Small intestine (tissue), 7 donors: ENCODE measurements around the gene PERM1. TPM values are rescaled to one million over a fixed set of nuclear protein-coding genes. Genes with fewer than 3 reads are reported as not detected.

ENCODE experiments used
- DNase-seq, 2 donors: peaks; one replicate each; pipeline versions ENCODE4 v3.0.0 to v3.0.0-alpha.2; 2013
- FAIRE-seq: peaks from 2 replicates; lab custom pipeline; 2012; peaks lifted over from hg19 to GRCh38; lab: Jason Lieb, UNC
- H3K27ac ChIP-seq, 3 donors: one replicate each; pipeline ENCODE4 v1.5.1; 2013; ENCODE audit warnings: low read length in 2 of 3, mild to moderate bottlenecking in 2 of 3, control low read depth in 1 of 3, inconsistent platforms in 1 of 3, low read depth in 1 of 3, moderate library complexity in 1 of 3
- H3K27me3 ChIP-seq, 3 donors: one replicate each; pipeline ENCODE4 v1.6.1; 2013; ENCODE audit warnings: low read length in 3 of 3, inconsistent platforms in 1 of 3; ENCODE audit not compliant: control insufficient read depth in 3 of 3, insufficient read depth in 3 of 3
- H3K36me3 ChIP-seq, 3 donors: one replicate each; pipeline ENCODE4 v1.6.1; 2013; ENCODE audit warnings: low read length in 3 of 3, inconsistent platforms in 1 of 3, low read depth in 1 of 3, mild to moderate bottlenecking in 1 of 3, moderate library complexity in 1 of 3; ENCODE audit not compliant: control insufficient read depth in 3 of 3, insufficient read depth in 2 of 3
- H3K4me1 ChIP-seq, 3 donors: one replicate each; pipeline ENCODE4 v1.6.1; 2013; ENCODE audit warnings: low read length in 2 of 3, inconsistent platforms in 1 of 3, low read depth in 1 of 3, mild to moderate bottlenecking in 1 of 3, moderate library complexity in 1 of 3; ENCODE audit not compliant: control insufficient read depth in 3 of 3, insufficient read depth in 2 of 3
- H3K4me3 ChIP-seq, 3 donors: one replicate each; pipeline ENCODE4 v1.5.1; 2013; ENCODE audit warnings: low read length in 3 of 3, control low read depth in 1 of 3, inconsistent platforms in 1 of 3, low read depth in 1 of 3, mild to moderate bottlenecking in 1 of 3, moderate library complexity in 1 of 3
- H3K9me3 ChIP-seq, 2 donors: one replicate each; pipeline ENCODE4 v1.6.1; 2013; ENCODE audit warnings: low read depth in 1 of 2, low read length in 1 of 2; ENCODE audit not compliant: control insufficient read depth in 2 of 2, insufficient read depth in 1 of 2
- WGBS, 3 donors: extraction: QIAGEN DNeasy Blood & Tissue Kit; methylation state at CpG; one replicate each; pipeline ENCODE4 v1.1.7; 2013; 5-methylcytosine and 5-hydroxymethylcytosine counted together
- polyA plus RNA-seq, 4 donors: library from polyadenylated mRNA; stranded (reverse) in 3 of 4; unstranded in 1 of 4; fragments of 200-250 nt in 3 of 4; fragments of 120-200 nt in 1 of 4; gene quantifications; one replicate each; pipeline versions ENCODE4 v1.2.1 to v1.2.3, GENCODE V29; 2013
- donor health status: healthy with polysubstance abuse.
- donor health status: control.
- donor health status: control.
- donor health status: Bipolar disorder and iron deficiency.
- donor health status: healthy.

Gene PERM1
- polyA plus RNA-seq, 4 donors: 0.22 to 1.6 (median 0.30) TPM; not detected in 1

GRCh38 chr1:974293-974640 lies 7.6 kb downstream of the PERM1 start:
- no peaks in the 10 kb centered on the region for H3K4me1 ChIP-seq
- DNase-seq (no peak), FAIRE-seq (no peak)
- H3K36me3 ChIP-seq: no peaks in the 10 kb centered on the region
- no peak overlapping the region for H3K4me3 ChIP-seq
- H3K27me3 ChIP-seq: peaks cover 0 to 55% (median 10%) of the 10 kb centered on the region in 3 donors
- H3K27ac ChIP-seq: no peak overlapping the region
- H3K9me3 ChIP-seq: peaks cover 0 to 3% of the 10 kb centered on the region in 2 donors
- WGBS, 3 donors: 79 to 92% (median 90%) methylated on average over 10 to 11 of the region's 11 CpGs

- Histone ChIP-seq H3K9me3 (peaks cover 0 to 3% of the 10 kb centered on the region in 2 donors), H3K36me3 (no peaks in the 10 kb centered on the region), H3K27me3 (peaks cover 0 to 61% (median 10%) of the 10 kb centered on the region in 3 donors), H3K4me3 (no peak overlapping the region), H3K4me1 (no peaks in the 10 kb centered on the region), H3K27ac (no peak overlapping the region)
- DNase-seq (no peak), FAIRE-seq (no peak)
- WGBS, 3 donors: 76 to 84% (median 81%) methylated on average over 22 to 28 of the region's 28 CpGs
These were observed 8.2 kb downstream of the PERM1 start for GRCh38 chr1:973459-974292.

GRCh38 chr1:972726-973458 lies 9.0 kb downstream of the PERM1 start:
- Histone ChIP-seq H3K4me3 (no peak overlapping the region), H3K9me3 (no peaks in the 10 kb centered on the region), H3K27ac (no peak overlapping the region), H3K27me3 (peaks cover 0 to 69% (median 10%) of the 10 kb centered on the region in 3 donors), H3K4me1 (no peaks in the 10 kb centered on the region), H3K36me3 (no peaks in the 10 kb centered on the region)
- WGBS, 3 donors: 73 to 84% (median 74%) methylated on average over 24 to 28 of the region's 28 CpGs
- DNase-seq: no peak
- no peak for FAIRE-seq

- no peak overlapping the region for H3K4me3 ChIP-seq
- H3K27me3 ChIP-seq: peaks cover 0 to 78% (median 10%) of the 10 kb centered on the region in 3 donors
- H3K4me1 ChIP-seq: peaks cover 0 to 2% (median 0%) of the 10 kb centered on the region in 3 donors
- DNase-seq (no peak), FAIRE-seq (no peak)
- H3K27ac ChIP-seq: no peak overlapping the region
- H3K36me3 ChIP-seq: no peaks in the 10 kb centered on the region
- WGBS, 3 donors: 70 to 77% (median 74%) methylated on average over 28 to 34 of the region's 34 CpGs
- no peaks in the 10 kb centered on the region for H3K9me3 ChIP-seq
These were observed 10.0 kb downstream of the PERM1 start for GRCh38 chr1:971751-972506.

GRCh38 chr1:970973-971730 lies 10.7 kb downstream of the PERM1 start:
- H3K27ac ChIP-seq: no peak overlapping the region
- no peak overlapping the region for H3K4me3 ChIP-seq
- no peaks in the 10 kb centered on the region for H3K9me3 ChIP-seq
- H3K27me3 ChIP-seq: peaks cover 0 to 82% (median 10%) of the 10 kb centered on the region in 3 donors
- WGBS, 3 donors: 28 to 39% (median 36%) methylated on average over 34 to 42 of the region's 42 CpGs
- FAIRE-seq (no peak), DNase-seq (no peak)
- H3K36me3 ChIP-seq: no peaks in the 10 kb centered on the region
- peaks cover 0 to 5% (median 0%) of the 10 kb centered on the region in 3 donors for H3K4me1 ChIP-seq

- H3K4me3 ChIP-seq: no peak overlapping the region
- H3K36me3 ChIP-seq: no peaks in the 10 kb centered on the region
- no peak for DNase-seq
- no peaks in the 10 kb centered on the region for H3K9me3 ChIP-seq
- H3K4me1 ChIP-seq: peaks cover 0 to 11% (median 2%) of the 10 kb centered on the region in 3 donors
- H3K27ac ChIP-seq: no peak overlapping the region
- no peak for FAIRE-seq
- peaks cover 0 to 81% (median 10%) of the 10 kb centered on the region in 3 donors for H3K27me3 ChIP-seq
- 18 to 21% (median 19%) methylated on average over 32 to 33 of the region's 33 CpGs for WGBS, 3 donors
These were observed 11.5 kb downstream of the PERM1 start for GRCh38 chr1:970242-970972.

GRCh38 chr1:969260-969855 lies 12.5 kb downstream of the PERM1 start:
- H3K4me3 ChIP-seq: no peak overlapping the region
- no peaks in the 10 kb centered on the region for H3K9me3 ChIP-seq
- FAIRE-seq: no peak
- H3K27me3 ChIP-seq: peaks cover 0 to 72% (median 10%) of the 10 kb centered on the region in 3 donors
- H3K36me3 ChIP-seq: peaks cover 0 to 4% (median 0%) of the 10 kb centered on the region in 3 donors
- H3K4me1 ChIP-seq: peaks cover 0 to 11% (median 2%) of the 10 kb centered on the region in 3 donors
- 78 to 86% (median 84%) methylated on average over 15 of the region's 15 CpGs for WGBS, 3 donors
- no peak for DNase-seq
- no peak overlapping the region for H3K27ac ChIP-seq
